PC-3 (cell line): ENCODE results near the gene DPF3. TPM values are rescaled to one million over a fixed set of nuclear protein-coding genes. Genes with fewer than 3 reads are reported as not detected.

ENCODE experiments used
- ATAC-seq: fragments of 200-7000 bp; cut with Tn5 transposase; 2 replicates; pipeline ENCODE4 v1.9.1; 2020; ENCODE audit warnings: mild to moderate bottlenecking, moderate library complexity
- BruUV-seq: library from RNA; stranded (reverse); fragments of 400-500 nt; replicated peaks from 2 replicates; lab custom pipeline; 2021; lab: Mats Ljungman, UMichigan
- CTCF ChIA-PET: fragments of 300-600 bp; sonication (Branson Sonifier 250); formaldehyde crosslinking; loops from one replicate; lab custom pipeline; 2022; ENCODE audit warnings: antibody characterized with exemption; lab: Charles Lee
- POLR2A ChIA-PET: fragments of 300-600 bp; sonication (Branson Sonifier 250); formaldehyde crosslinking; loops from one replicate; lab custom pipeline; 2022; ENCODE audit warnings: antibody characterized with exemption; ENCODE audit not compliant: unreplicated experiment; lab: Charles Lee
- DNase-seq: peaks from one replicate; pipeline ENCODE4 v3.0.0-alpha.2; 2015
- H2AFZ ChIP-seq: fragments of 300-600 bp; sonication (generic); 2 replicates; pipeline ENCODE4 v1.6.0; 2016; ENCODE audit warnings: antibody characterized with exemption, low read length
- H3F3A ChIP-seq: fragments of 300-600 bp; sonication (generic); one replicate; pipeline ENCODE4 v1.6.0; 2017; ENCODE audit warnings: antibody characterized with exemption, low read length, control low read depth, mild to moderate bottlenecking; ENCODE audit not compliant: unreplicated experiment
- H3K27ac ChIP-seq: fragments of 300-600 bp; sonication (generic); 2 replicates; pipeline ENCODE4 v1.5.1; 2016; ENCODE audit warnings: mild to moderate bottlenecking, low read length
- H3K27me3 ChIP-seq: fragments of 300-600 bp; sonication (generic); 2 replicates; pipeline ENCODE4 v1.6.1; 2016; ENCODE audit warnings: low read length, mixed read lengths
- H3K36me3 ChIP-seq: fragments of 300-600 bp; sonication (generic); 2 replicates; pipeline ENCODE4 v1.6.1; 2016; ENCODE audit warnings: low read depth, mixed run types, low read length, mixed read lengths
- H3K4me1 ChIP-seq: fragments of 300-600 bp; sonication (generic); 2 replicates; pipeline ENCODE4 v1.5.1; 2016; ENCODE audit warnings: low read length; ENCODE audit not compliant: insufficient read depth
- H3K4me2 ChIP-seq: fragments of 300-600 bp; sonication (generic); 2 replicates; pipeline ENCODE4 v1.6.0; 2016; ENCODE audit warnings: low read length
- H3K4me3 ChIP-seq: fragments of 300-600 bp; sonication (generic); 2 replicates; pipeline ENCODE4 v1.5.1; 2016; ENCODE audit warnings: mild to moderate bottlenecking, low read length, mixed read lengths
- H3K79me2 ChIP-seq: fragments of 300-600 bp; sonication (generic); 2 replicates; pipeline ENCODE4 v1.6.1; 2017; ENCODE audit warnings: low read length, mixed read lengths
- H3K9ac ChIP-seq: fragments of 300-600 bp; sonication (generic); 2 replicates; pipeline ENCODE4 v1.6.0; 2016; ENCODE audit warnings: mild to moderate bottlenecking, low read length
- H3K9me2 ChIP-seq: fragments of 300-600 bp; sonication (generic); replicated peaks from 2 replicates; pipeline ENCODE4 v1.6.1; 2016; ENCODE audit warnings: mixed run types, low read length, mixed read lengths
- H3K9me3 ChIP-seq: fragments of 300-600 bp; sonication (generic); 2 replicates; pipeline ENCODE4 v1.6.1; 2016; ENCODE audit warnings: low read length, mixed read lengths
- H4K20me1 ChIP-seq: fragments of 300-600 bp; sonication (generic); 2 replicates; pipeline ENCODE4 v1.6.1; 2016; ENCODE audit warnings: low read length, mixed read lengths
- CTCF ChIP-seq: fragments of 300-600 bp; sonication (generic); conservative IDR thresholded peaks from 2 replicates; pipeline ENCODE4 v1.5.1; 2017; ENCODE audit warnings: antibody characterized with exemption, low read depth, mild to moderate bottlenecking, low read length
- EZH2 ChIP-seq: fragments of 300-600 bp; sonication (generic); IDR thresholded peaks from one replicate; pipeline ENCODE4 v1.6.1; 2017; ENCODE audit warnings: antibody characterized with exemption, mild to moderate bottlenecking, low read length; ENCODE audit not compliant: unreplicated experiment
- EZH2phosphoT487 ChIP-seq: fragments of 300-600 bp; sonication (generic); IDR thresholded peaks from 2 replicates; pipeline ENCODE4 v1.6.1; 2018; ENCODE audit warnings: mild to moderate bottlenecking, antibody characterized with exemption, low read length, borderline replicate concordance
- intact Hi-C: fragments of 100-400 bp; cut with micrococcal nuclease; formaldehyde crosslinking; loops from 2 replicates; pipeline ENCODE4 v1.9.0; 2023
- total RNA-seq: library from RNA; depleted of rRNA; stranded (reverse); fragments of >200 nt; gene quantifications from 2 replicates; pipeline ENCODE4 v1.2.3, GENCODE V29; 2014

Gene DPF3
- total RNA-seq, 1 experiment from 2014 or later = 16.6 TPM

- ATAC-seq (no peak), DNase-seq (no peak)
- POLR2A ChIA-PET = no interaction called here
- H3K27me3 ChIP-seq = no peaks in the 10 kb centered on the region
- peaks cover 27% of the 10 kb centered on the region for H3K4me1 ChIP-seq
- H3K4me2 ChIP-seq = no peak overlapping the region; the same call in 1 of the 2 replicates
- H3K9ac ChIP-seq = no peak overlapping the region
- peaks cover 7% of the 10 kb centered on the region; the same call in 1 of the 2 replicates for H3K36me3 ChIP-seq
- peaks cover 13% of the 10 kb centered on the region for H3F3A ChIP-seq
- intact Hi-C loops = loop anchor here (5.0 kb wide), 1 partner anchor 133 kb away; no protein-coding TSS in a partner anchor
- no peaks in the 10 kb centered on the region for H3K9me2 ChIP-seq
- TF ChIP-seq EZH2phosphoT487 = no peak
- TF ChIP-seq CTCF = no peak
- no peak for TF ChIP-seq EZH2
- peaks cover 22% of the 10 kb centered on the region; the same call in 1 of the 2 replicates for H3K79me2 ChIP-seq
- H3K4me3 ChIP-seq = no peak overlapping the region
- CTCF ChIA-PET = no interaction called here
- no TSS peak for BruUV-seq
- H3K27ac ChIP-seq = no peak overlapping the region
- H3K9me3 ChIP-seq = no peaks in the 10 kb centered on the region
- H4K20me1 ChIP-seq = 0 out of 2 replicates have a peak, but pooled peaks cover 4% of the 10 kb centered on the region
- H2AFZ ChIP-seq = no peak overlapping the region
Measured at GRCh38 chr14:72800296-72800695, 93.6 kb downstream of the DPF3 start.

- Histone ChIP-seq H3K9ac (no peak overlapping the region), H2AFZ (no peak overlapping the region), H3K27ac (no peak overlapping the region), H3K4me1 (peaks cover 14% of the 10 kb centered on the region), H3K4me3 (no peak overlapping the region), H3K79me2 (peaks cover 15% of the 10 kb centered on the region; the same call in 1 of the 2 replicates), H3K9me2 (no peaks in the 10 kb centered on the region), H3K36me3 (no peaks in the 10 kb centered on the region), H4K20me1 (0 out of 2 replicates have a peak, but pooled peaks cover 4% of the 10 kb centered on the region), H3K9me3 (no peaks in the 10 kb centered on the region), H3K4me2 (no peak overlapping the region), H3K27me3 (no peaks in the 10 kb centered on the region), H3F3A (peaks cover 8% of the 10 kb centered on the region)
- intact Hi-C loops = no loop called here
- ChIA-PET POLR2A (no interaction called here), CTCF (no interaction called here)
- no TSS peak for BruUV-seq
- no peak for ATAC-seq
- no peak for DNase-seq
- TF ChIP-seq EZH2 (no peak), CTCF (no peak), EZH2phosphoT487 (no peak)
Measured at GRCh38 chr14:72796935-72797334, 97.0 kb downstream of the DPF3 start.

- ChIA-PET CTCF (interaction anchor here (0.6 kb wide), 1 partner anchor 276 kb away, joined by 3 read pairs; no protein-coding TSS in a partner anchor), POLR2A (no interaction called here)
- Histone ChIP-seq H3K36me3 (no peaks in the 10 kb centered on the region), H4K20me1 (0 out of 2 replicates have a peak, but pooled peaks cover 4% of the 10 kb centered on the region), H3K4me1 (no peaks in the 10 kb centered on the region), H3K9me2 (no peaks in the 10 kb centered on the region), H3F3A (no peaks in the 10 kb centered on the region), H3K4me2 (no peak overlapping the region), H2AFZ (no peak overlapping the region), H3K27me3 (no peaks in the 10 kb centered on the region), H3K9me3 (no peaks in the 10 kb centered on the region), H3K9ac (no peak overlapping the region), H3K79me2 (peaks cover 7% of the 10 kb centered on the region; the same call in 1 of the 2 replicates), H3K4me3 (no peak overlapping the region), H3K27ac (no peak overlapping the region)
- DNase-seq = no peak
- intact Hi-C loops = no loop called here
- TF ChIP-seq EZH2phosphoT487 (no peak), CTCF (no peak), EZH2 (no peak)
- no peak for ATAC-seq
- BruUV-seq = no TSS peak
Measured at GRCh38 chr14:72793156-72793939, 100.6 kb downstream of the DPF3 start.
